HepG2 (cell line): ENCODE data around the gene MTHFD2. TPM values are rescaled to one million over a fixed set of nuclear protein-coding genes. Genes with fewer than 3 reads are reported as not detected.

Source experiments
- ADNP ChIP-seq: sonication (generic); formaldehyde crosslinking; IDR thresholded peaks from 2 replicates; pipeline ENCODE4 v1.4.0; 2020; ENCODE audit warnings: missing genetic modification reagents
- BCL6 ChIP-seq: IDR thresholded peaks from 2 replicates; pipeline ENCODE4 v1.6.1; 2016; ENCODE audit warnings: missing genetic modification reagents, missing compliant biosample characterization
- CCAR2 ChIP-seq: fragments of 200-400 bp; formaldehyde crosslinking; optimal IDR thresholded peaks from 2 replicates; pipeline ENCODE3; 2018; ENCODE audit warnings: low read depth, mild to moderate bottlenecking, low read length, moderate library complexity
- GZF1 ChIP-seq: sonication (generic); formaldehyde crosslinking; IDR thresholded peaks from 2 replicates; pipeline ENCODE4 v1.5.1; 2020; ENCODE audit warnings: mild to moderate bottlenecking, missing genetic modification reagents
- MXD4 ChIP-seq: IDR thresholded peaks from 2 replicates; pipeline ENCODE4 v1.6.1; 2016; ENCODE audit warnings: mild to moderate bottlenecking, missing biosample characterization, missing genetic modification reagents
- PLRG1 ChIP-seq: fragments of 450-650 bp; conservative IDR thresholded peaks from 2 replicates; pipeline ENCODE4 v1.6.1; 2016
- REXO4 ChIP-seq: sonication (generic); formaldehyde crosslinking; IDR thresholded peaks from 2 replicates; pipeline ENCODE4 v1.8.0; 2022; ENCODE audit warnings: missing genetic modification reagents, mild to moderate bottlenecking, borderline replicate concordance
- RXRA ChIP-seq: sonication (generic); formaldehyde crosslinking; IDR thresholded peaks from 2 replicates; pipeline ENCODE4 v1.5.1; 2020; ENCODE audit warnings: missing genetic modification reagents
- RXRB ChIP-seq: IDR thresholded peaks from 2 replicates; pipeline ENCODE4 v1.6.1; 2016; ENCODE audit warnings: borderline replicate concordance, missing genetic modification reagents, missing compliant biosample characterization
- SNRNP70 ChIP-seq: fragments of 200-400 bp; formaldehyde crosslinking; IDR thresholded peaks from 2 replicates; pipeline ENCODE4 v1.6.1; 2017; ENCODE audit warnings: mild to moderate bottlenecking, low read depth, low read length, moderate library complexity
- SSRP1 ChIP-seq: IDR thresholded peaks from 2 replicates; pipeline ENCODE4 v1.6.1; 2016; ENCODE audit warnings: control low read depth
- U2AF1 ChIP-seq: fragments of 200-400 bp; formaldehyde crosslinking; optimal IDR thresholded peaks from 2 replicates; pipeline ENCODE3; 2017; ENCODE audit warnings: mild to moderate bottlenecking, low read depth, low read length
- YY1 ChIP-seq: IDR thresholded peaks from 2 replicates; pipeline ENCODE4 v1.6.1; 2011; ENCODE audit warnings: low read length, low read depth, moderate library complexity, mild to moderate bottlenecking; ENCODE audit not compliant: insufficient read depth, insufficient replicate concordance
- ZFAT ChIP-seq: sonication (generic); formaldehyde crosslinking; conservative IDR thresholded peaks from 2 replicates; pipeline ENCODE4 v1.8.1; 2023; ENCODE audit warnings: missing genetic modification reagents, inconsistent platforms
- ZNF143 ChIP-seq: sonication (generic); formaldehyde crosslinking; IDR thresholded peaks from 2 replicates; pipeline ENCODE4 v1.4.0; 2020; ENCODE audit warnings: missing genetic modification reagents
- ZNF207 ChIP-seq: fragments of 450-650 bp; IDR thresholded peaks from 2 replicates; pipeline ENCODE4 v1.6.1; 2016; ENCODE audit warnings: antibody characterized with exemption, borderline replicate concordance
- ZNF552 ChIP-seq: sonication (generic); formaldehyde crosslinking; IDR thresholded peaks from 2 replicates; pipeline ENCODE4 v1.9.0; 2022; ENCODE audit warnings: missing genetic modification reagents, mild to moderate bottlenecking, borderline replicate concordance
- ZNF567 ChIP-seq: sonication (generic); formaldehyde crosslinking; IDR thresholded peaks from 2 replicates; pipeline ENCODE4 v1.8.1; 2023; ENCODE audit warnings: mild to moderate bottlenecking, missing genetic modification reagents, borderline replicate concordance
- ZNF616 ChIP-seq: sonication (generic); formaldehyde crosslinking; IDR thresholded peaks from 2 replicates; pipeline ENCODE4 v1.5.0; 2020; ENCODE audit warnings: low read depth, mild to moderate bottlenecking, missing genetic modification reagents
- polyA plus RNA-seq, 8 experiments: library from polyadenylated mRNA; depleted of rRNA in 3 of 8; stranded (reverse) in 7 of 8; unstranded in 1 of 8; fragments of >200 nt; fragmentation: Illumina TruSeq in 4 of 8; extraction: Trizol in 4 of 8; gene quantifications; 2 replicates each; pipeline versions ENCODE4 v1.2.1 to v1.2.3, GENCODE V29; 2011 to 2016; ENCODE audit warnings: low read depth in 4 of 8, missing spikeins in 1 of 8, mixed read lengths in 1 of 8; ENCODE audit not compliant: insufficient read depth in 1 of 8
- total RNA-seq, 5 experiments: library from RNA; depleted of rRNA; stranded (reverse); fragments of >200 nt; fragmentation: Illumina TruSeq; extraction: Trizol; gene quantifications; 2 replicates each; pipeline ENCODE4 v1.2.3, GENCODE V29; 2016; ENCODE audit warnings: low read depth in 1 of 5
- TF ChIP-seq, protein P1 (sequence below): IDR thresholded peaks from 2 replicates; pipeline ENCODE4 v1.6.1; 2016; ENCODE audit warnings: low read depth
- TF ChIP-seq, protein P2 (sequence below): sonication (generic); formaldehyde crosslinking; IDR thresholded peaks from 2 replicates; pipeline ENCODE4 v1.4.0; 2020; ENCODE audit warnings: missing genetic modification reagents, mild to moderate bottlenecking, borderline replicate concordance
- TF ChIP-seq, protein P3 (sequence below): IDR thresholded peaks from 2 replicates; pipeline ENCODE4 v1.6.1; 2016
- TF ChIP-seq, protein P4 (sequence below), 2 experiments: sonication (generic) in 1 of 2; formaldehyde crosslinking in 1 of 2; IDR thresholded peaks; 2 replicates each; pipeline versions ENCODE4 v1.5.1 to v1.6.1; 2011 to 2020; ENCODE audit warnings: borderline replicate concordance in 1 of 2, low read depth in 1 of 2, low read length in 1 of 2, mild to moderate bottlenecking in 1 of 2, missing genetic modification reagents in 1 of 2, moderate library complexity in 1 of 2
- TF ChIP-seq, protein P5 (sequence below): sonication (generic); formaldehyde crosslinking; IDR thresholded peaks from 2 replicates; pipeline ENCODE4 v1.5.1; 2020; ENCODE audit warnings: missing genetic modification reagents, mild to moderate bottlenecking, borderline replicate concordance

MTHFD2 gene
- total and polyA plus RNA-seq, 2 of the 13 experiments (the other 11 are each of a cell fraction or from before 2014, with no cell fraction given): 188 to 269 TPM

DNA sequence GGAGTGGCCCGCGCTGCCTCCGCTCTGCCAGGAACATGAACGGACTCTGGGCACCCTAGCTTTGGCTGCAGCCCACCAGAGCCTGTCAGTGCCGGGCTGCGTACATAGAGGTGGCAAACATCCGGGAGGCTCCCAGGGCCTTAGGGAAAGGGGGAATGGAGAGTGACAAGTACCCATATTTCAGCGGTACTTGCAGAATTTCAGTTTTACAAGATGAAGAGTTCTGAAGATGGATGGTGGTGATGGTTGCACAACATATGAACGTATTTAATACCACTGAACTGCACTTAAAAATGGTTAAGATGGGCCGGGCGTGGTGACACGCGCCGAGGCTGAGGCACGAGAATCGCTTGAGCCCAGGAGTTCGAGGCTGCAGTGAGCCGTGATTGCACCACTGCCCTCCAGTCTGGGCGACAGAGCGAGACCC, 873 bp downstream of the MTHFD2 start (continued):
- TF ChIP-seq, protein P1, sequence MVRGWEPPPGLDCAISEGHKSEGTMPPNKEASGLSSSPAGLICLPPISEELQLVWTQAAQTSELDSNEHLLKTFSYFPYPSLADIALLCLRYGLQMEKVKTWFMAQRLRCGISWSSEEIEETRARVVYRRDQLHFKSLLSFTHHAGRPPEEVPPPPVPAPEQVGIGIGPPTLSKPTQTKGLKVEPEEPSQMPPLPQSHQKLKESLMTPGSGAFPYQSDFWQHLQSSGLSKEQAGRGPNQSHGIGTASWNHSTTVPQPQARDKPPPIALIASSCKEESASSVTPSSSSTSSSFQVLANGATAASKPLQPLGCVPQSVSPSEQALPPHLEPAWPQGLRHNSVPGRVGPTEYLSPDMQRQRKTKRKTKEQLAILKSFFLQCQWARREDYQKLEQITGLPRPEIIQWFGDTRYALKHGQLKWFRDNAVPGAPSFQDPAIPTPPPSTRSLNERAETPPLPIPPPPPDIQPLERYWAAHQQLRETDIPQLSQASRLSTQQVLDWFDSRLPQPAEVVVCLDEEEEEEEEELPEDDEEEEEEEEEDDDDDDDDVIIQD (CRISPR knock-in tag): 0 out of 2 replicates have a peak, but pooled peaks have one; percentile 30
- TF ChIP-seq ZNF616 (CRISPR knock-in tag) (no peak), ZNF207 (no peak), RXRA (CRISPR knock-in tag) (no peak), U2AF1 (no peak), SNRNP70 (no peak), RXRB (CRISPR knock-in tag) (no peak), CCAR2 (no peak), ADNP (CRISPR knock-in tag) (no peak), ZFAT (CRISPR knock-in tag) (no peak), ZNF552 (no peak), GZF1 (CRISPR knock-in tag) (no peak), BCL6 (CRISPR knock-in tag) (peak; percentile 17; the same call in 1 of the 2 replicates), SSRP1 (CRISPR knock-in tag) (no peak), PLRG1 (no peak), REXO4 (CRISPR knock-in tag) (no peak), ZNF567 (CRISPR knock-in tag) (no peak), YY1 (no peak), ZNF143 (no peak), MXD4 (CRISPR knock-in tag) (no peak)
- TF ChIP-seq, protein P2, sequence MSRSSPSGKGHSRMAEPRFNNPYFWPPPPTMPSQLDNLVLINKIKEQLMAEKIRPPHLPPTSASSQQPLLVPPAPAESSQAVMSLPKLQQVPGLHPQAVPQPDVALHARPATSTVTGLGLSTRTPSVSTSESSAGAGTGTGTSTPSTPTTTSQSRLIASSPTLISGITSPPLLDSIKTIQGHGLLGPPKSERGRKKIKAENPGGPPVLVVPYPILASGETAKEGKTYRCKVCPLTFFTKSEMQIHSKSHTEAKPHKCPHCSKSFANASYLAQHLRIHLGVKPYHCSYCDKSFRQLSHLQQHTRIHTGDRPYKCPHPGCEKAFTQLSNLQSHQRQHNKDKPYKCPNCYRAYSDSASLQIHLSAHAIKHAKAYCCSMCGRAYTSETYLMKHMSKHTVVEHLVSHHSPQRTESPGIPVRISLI: no peak
- TF ChIP-seq, protein P3, sequence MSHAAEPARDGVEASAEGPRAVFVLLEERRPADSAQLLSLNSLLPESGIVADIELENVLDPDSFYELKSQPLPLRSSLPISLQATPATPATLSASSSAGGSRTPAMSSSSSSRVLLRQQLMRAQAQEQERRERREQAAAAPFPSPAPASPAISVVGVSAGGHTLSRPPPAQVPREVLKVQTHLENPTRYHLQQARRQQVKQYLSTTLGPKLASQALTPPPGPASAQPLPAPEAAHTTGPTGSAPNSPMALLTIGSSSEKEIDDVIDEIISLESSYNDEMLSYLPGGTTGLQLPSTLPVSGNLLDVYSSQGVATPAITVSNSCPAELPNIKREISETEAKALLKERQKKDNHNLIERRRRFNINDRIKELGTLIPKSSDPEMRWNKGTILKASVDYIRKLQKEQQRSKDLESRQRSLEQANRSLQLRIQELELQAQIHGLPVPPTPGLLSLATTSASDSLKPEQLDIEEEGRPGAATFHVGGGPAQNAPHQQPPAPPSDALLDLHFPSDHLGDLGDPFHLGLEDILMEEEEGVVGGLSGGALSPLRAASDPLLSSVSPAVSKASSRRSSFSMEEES (CRISPR knock-in tag): no peak
- TF ChIP-seq, protein P4, sequence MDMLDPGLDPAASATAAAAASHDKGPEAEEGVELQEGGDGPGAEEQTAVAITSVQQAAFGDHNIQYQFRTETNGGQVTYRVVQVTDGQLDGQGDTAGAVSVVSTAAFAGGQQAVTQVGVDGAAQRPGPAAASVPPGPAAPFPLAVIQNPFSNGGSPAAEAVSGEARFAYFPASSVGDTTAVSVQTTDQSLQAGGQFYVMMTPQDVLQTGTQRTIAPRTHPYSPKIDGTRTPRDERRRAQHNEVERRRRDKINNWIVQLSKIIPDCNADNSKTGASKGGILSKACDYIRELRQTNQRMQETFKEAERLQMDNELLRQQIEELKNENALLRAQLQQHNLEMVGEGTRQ (IDR thresholded peaks at IDR 0.05; ENCODE audit: low read depth, low read length): no peak
- TF ChIP-seq, protein P4 (CRISPR knock-in tag; IDR thresholded peaks at IDR 0.05; ENCODE audit: borderline replicate concordance): no peak
- TF ChIP-seq, protein P5, sequence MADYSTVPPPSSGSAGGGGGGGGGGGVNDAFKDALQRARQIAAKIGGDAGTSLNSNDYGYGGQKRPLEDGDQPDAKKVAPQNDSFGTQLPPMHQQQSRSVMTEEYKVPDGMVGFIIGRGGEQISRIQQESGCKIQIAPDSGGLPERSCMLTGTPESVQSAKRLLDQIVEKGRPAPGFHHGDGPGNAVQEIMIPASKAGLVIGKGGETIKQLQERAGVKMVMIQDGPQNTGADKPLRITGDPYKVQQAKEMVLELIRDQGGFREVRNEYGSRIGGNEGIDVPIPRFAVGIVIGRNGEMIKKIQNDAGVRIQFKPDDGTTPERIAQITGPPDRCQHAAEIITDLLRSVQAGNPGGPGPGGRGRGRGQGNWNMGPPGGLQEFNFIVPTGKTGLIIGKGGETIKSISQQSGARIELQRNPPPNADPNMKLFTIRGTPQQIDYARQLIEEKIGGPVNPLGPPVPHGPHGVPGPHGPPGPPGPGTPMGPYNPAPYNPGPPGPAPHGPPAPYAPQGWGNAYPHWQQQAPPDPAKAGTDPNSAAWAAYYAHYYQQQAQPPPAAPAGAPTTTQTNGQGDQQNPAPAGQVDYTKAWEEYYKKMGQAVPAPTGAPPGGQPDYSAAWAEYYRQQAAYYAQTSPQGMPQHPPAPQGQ (CRISPR knock-in tag): no peak
